OCI-LY3 (cell line): Measurements from ENCODE around the gene BTBD19.

ENCODE experiments used
- EZH2phosphoT487 ChIP-seq: fragments of 200-600 bp; shearing (Covaris generic); IDR thresholded peaks from 2 replicates; pipeline ENCODE4 v1.6.1; 2018; ENCODE audit warnings: antibody characterized with exemption, mixed run types, low read depth
- TF ChIP-seq, protein P1 (sequence below): fragments of 200-600, 300-600 bp; sonication (generic); IDR thresholded peaks from 2 replicates; pipeline ENCODE4 v1.5.1; 2014; ENCODE audit warnings: antibody characterized with exemption, low read length, low read depth

DNA sequence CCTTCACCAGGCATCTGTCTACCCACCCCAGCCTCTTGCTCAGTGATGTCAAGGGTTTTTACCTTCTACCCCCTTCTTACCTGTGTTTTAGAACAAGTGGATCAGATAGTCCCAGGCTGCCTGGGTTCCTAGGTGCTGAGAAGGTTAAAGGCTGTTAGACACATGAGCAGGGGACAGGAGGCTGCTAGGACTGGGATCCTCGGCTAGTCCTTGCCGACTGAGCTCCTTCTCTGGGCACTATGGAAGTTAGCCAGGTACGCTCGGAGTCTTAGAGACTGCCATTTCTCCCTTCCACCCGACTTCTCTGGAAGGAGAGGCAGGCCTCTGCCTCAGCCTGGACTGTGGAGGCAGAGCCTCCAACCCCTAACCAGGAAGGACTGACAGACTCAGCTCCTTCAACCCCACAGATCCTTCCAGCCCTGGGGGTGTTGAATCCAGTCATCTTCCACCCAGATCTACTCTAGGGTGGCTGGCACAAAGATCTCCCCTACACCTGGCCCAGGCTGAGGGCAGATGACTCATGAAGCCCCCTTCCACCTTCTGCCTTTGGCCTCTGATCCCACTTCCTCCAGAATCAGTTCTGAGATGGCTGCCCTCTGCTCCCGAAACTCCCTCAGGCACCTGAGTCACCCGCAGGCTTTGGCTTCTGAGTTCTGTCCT is 1.5 kb upstream of the BTBD19 start, which contains the start of gene DYNLT4:
- TF ChIP-seq, protein P1, sequence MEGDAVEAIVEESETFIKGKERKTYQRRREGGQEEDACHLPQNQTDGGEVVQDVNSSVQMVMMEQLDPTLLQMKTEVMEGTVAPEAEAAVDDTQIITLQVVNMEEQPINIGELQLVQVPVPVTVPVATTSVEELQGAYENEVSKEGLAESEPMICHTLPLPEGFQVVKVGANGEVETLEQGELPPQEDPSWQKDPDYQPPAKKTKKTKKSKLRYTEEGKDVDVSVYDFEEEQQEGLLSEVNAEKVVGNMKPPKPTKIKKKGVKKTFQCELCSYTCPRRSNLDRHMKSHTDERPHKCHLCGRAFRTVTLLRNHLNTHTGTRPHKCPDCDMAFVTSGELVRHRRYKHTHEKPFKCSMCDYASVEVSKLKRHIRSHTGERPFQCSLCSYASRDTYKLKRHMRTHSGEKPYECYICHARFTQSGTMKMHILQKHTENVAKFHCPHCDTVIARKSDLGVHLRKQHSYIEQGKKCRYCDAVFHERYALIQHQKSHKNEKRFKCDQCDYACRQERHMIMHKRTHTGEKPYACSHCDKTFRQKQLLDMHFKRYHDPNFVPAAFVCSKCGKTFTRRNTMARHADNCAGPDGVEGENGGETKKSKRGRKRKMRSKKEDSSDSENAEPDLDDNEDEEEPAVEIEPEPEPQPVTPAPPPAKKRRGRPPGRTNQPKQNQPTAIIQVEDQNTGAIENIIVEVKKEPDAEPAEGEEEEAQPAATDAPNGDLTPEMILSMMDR: no peak
- no peak for TF ChIP-seq EZH2phosphoT487
